HepG2 (cell line): ENCODE measurements around the gene CPXM1. TPM values are rescaled to one million over a fixed set of nuclear protein-coding genes. Genes with fewer than 3 reads are reported as not detected.
A peak's percentile ranks its signal among the peaks of the same experiment; 100 is the strongest.

ENCODE experiments used
- ATAC-seq: fragments of 200-7000 bp; cut with Tn5 transposase; 3 replicates; pipeline ENCODE4 v1.9.1; 2020; ENCODE audit warnings: mild to moderate bottlenecking, moderate library complexity
- BruUV-seq: library from RNA; stranded (reverse); fragments of 400-500 nt; replicated peaks from 2 replicates; lab custom pipeline; 2021; lab: Mats Ljungman, UMichigan
- CTCF ChIA-PET: fragments of 300-600 bp; formaldehyde crosslinking; extraction: SDS; loops from one replicate; lab custom pipeline; 2021; ENCODE audit warnings: low total read pairs, inconsistent platforms, low intra/inter-chr PET ratio; lab: Yijun Ruan, JAX
- POLR2A ChIA-PET: fragments of 350-600 bp; sonication (Branson Sonifier 250); formaldehyde crosslinking; loops from one replicate; lab custom pipeline; 2020; ENCODE audit warnings: antibody characterized with exemption, inconsistent platforms; lab: Yijun Ruan, JAX
- DNase-seq: peaks from one replicate; pipeline ENCODE4 v3.0.0-alpha.2; 2015; ENCODE audit warnings: low spot score
- FAIRE-seq: peaks from 3 replicates; lab custom pipeline; 2011; peaks lifted over from hg19 to GRCh38; lab: Jason Lieb, UNC
- H2AFZ ChIP-seq: one replicate; pipeline ENCODE4 v1.6.1; 2011; ENCODE audit warnings: low read length, inconsistent platforms
- H3K27ac ChIP-seq: fragments of 300-600 bp; 3 replicates; pipeline ENCODE4 v1.8.0; 2011; ENCODE audit warnings: mixed run types, mild to moderate bottlenecking, mixed read lengths, low read length, inconsistent platforms; ENCODE audit not compliant: insufficient read depth; ENCODE audit errors: extremely low read length
- H3K27me3 ChIP-seq, 2 experiments: fragments of 200-600 bp in 1 of 2; 2 replicates in 1 of 2; 3 replicates in 1 of 2; pipeline versions ENCODE4 v1.6.0 to v1.8.0; 2011; ENCODE audit warnings: low read length in 2 of 2, mild to moderate bottlenecking in 2 of 2, moderate library complexity in 2 of 2, inconsistent platforms in 1 of 2; ENCODE audit not compliant: insufficient read depth in 2 of 2, control insufficient read depth in 1 of 2
- H3K36me3 ChIP-seq, 2 experiments: fragments of 200-600 bp in 1 of 2; replicated peaks in 1 of 2; 2 replicates in 1 of 2; 3 replicates in 1 of 2; pipeline versions ENCODE4 v1.5.1 to v1.8.0; 2011; ENCODE audit warnings: low read length in 2 of 2, inconsistent platforms in 1 of 2; ENCODE audit not compliant: insufficient read depth in 2 of 2, control insufficient read depth in 1 of 2
- H3K4me1 ChIP-seq: 2 replicates; pipeline ENCODE4 v1.5.1; 2012; ENCODE audit warnings: low read length, inconsistent platforms; ENCODE audit not compliant: insufficient read depth
- H3K4me2 ChIP-seq: 2 replicates; pipeline ENCODE4 v1.6.0; 2011; ENCODE audit warnings: low read depth, low read length, inconsistent platforms
- H3K4me3 ChIP-seq, 3 experiments: fragments of 200-600 bp in 1 of 3; sonication (generic), shearing (Covaris generic) in 1 of 3; replicated peaks in 1 of 3; 2 replicates each; pipeline ENCODE4 v1.5.1; 2011 to 2016; ENCODE audit warnings: low read length in 3 of 3, inconsistent platforms in 2 of 3, low read depth in 2 of 3, mild to moderate bottlenecking in 2 of 3, control low read depth in 1 of 3, mixed read lengths in 1 of 3; ENCODE audit not compliant: insufficient read depth in 1 of 3
- H3K79me2 ChIP-seq: one replicate; pipeline ENCODE4 v1.6.1; 2011; ENCODE audit warnings: low read length, inconsistent platforms; ENCODE audit not compliant: insufficient read depth
- H3K9ac ChIP-seq: 2 replicates; pipeline ENCODE4 v1.6.0; 2011; ENCODE audit warnings: mild to moderate bottlenecking, low read depth, low read length, inconsistent platforms; ENCODE audit not compliant: insufficient read depth
- H3K9me3 ChIP-seq: 2 replicates; pipeline ENCODE4 v1.5.1; 2012; ENCODE audit warnings: mild to moderate bottlenecking, low read length
- H4K20me1 ChIP-seq: 2 replicates; pipeline ENCODE4 v1.6.0; 2011; ENCODE audit warnings: inconsistent platforms, mild to moderate bottlenecking, low read length, moderate library complexity; ENCODE audit not compliant: insufficient read depth
- ZNF260 ChIP-seq: sonication (generic); formaldehyde crosslinking; IDR thresholded peaks from 2 replicates; pipeline ENCODE4 v1.4.0; 2020; ENCODE audit warnings: missing genetic modification reagents, low read depth, mild to moderate bottlenecking, borderline replicate concordance
- ZNF44 ChIP-seq: sonication (generic); formaldehyde crosslinking; IDR thresholded peaks from 2 replicates; pipeline ENCODE4 v1.5.1; 2020; ENCODE audit warnings: mild to moderate bottlenecking, missing genetic modification reagents
- ZNF572 ChIP-seq: sonication (generic); formaldehyde crosslinking; IDR thresholded peaks from 2 replicates; pipeline ENCODE4 v1.5.1; 2020; ENCODE audit warnings: mild to moderate bottlenecking, missing genetic modification reagents
- WGBS: methylation state at CpG from one replicate; pipeline ENCODE4 v1.1.6; 2017; ENCODE audit warnings: low lambda C conversion rate; 5-methylcytosine and 5-hydroxymethylcytosine counted together
- in situ Hi-C: cut with HindIII; loops from 2 replicates; pipeline ENCODE4 v1.10.0; 2017; ENCODE audit warnings: low pct_unique_long_range_greater_than_20kb; ENCODE audit not compliant: extremely low pct_ligation_motif_present
- intact Hi-C: fragments of 100-400 bp; cut with micrococcal nuclease; formaldehyde crosslinking; loops from one replicate; pipeline ENCODE4 v1.10.0; 2022; ENCODE audit not compliant: unreplicated experiment
- polyA plus RNA-seq, 8 experiments: library from polyadenylated mRNA; depleted of rRNA in 3 of 8; stranded (reverse) in 7 of 8; unstranded in 1 of 8; fragments of >200 nt; fragmentation: Illumina TruSeq in 4 of 8; extraction: Trizol in 4 of 8; gene quantifications; 2 replicates each; pipeline versions ENCODE4 v1.2.1 to v1.2.3, GENCODE V29; 2011 to 2016; ENCODE audit warnings: low read depth in 4 of 8, missing spikeins in 1 of 8, mixed read lengths in 1 of 8; ENCODE audit not compliant: insufficient read depth in 1 of 8
- total RNA-seq, 5 experiments: library from RNA; depleted of rRNA; stranded (reverse); fragments of >200 nt; fragmentation: Illumina TruSeq; extraction: Trizol; gene quantifications; 2 replicates each; pipeline ENCODE4 v1.2.3, GENCODE V29; 2016; ENCODE audit warnings: low read depth in 1 of 5

CPXM1 gene
- total and polyA plus RNA-seq, 2 of the 13 experiments (the other 11 are each of a cell fraction or from before 2014, with no cell fraction given) = 0.07 TPM; not detected in 1

GRCh38 chr20:2745060-2745910, 55.1 kb downstream of the CPXM1 start:
- H3K79me2 ChIP-seq = no peaks in the 10 kb centered on the region
- ATAC-seq = no peak
- no peak overlapping the region for H3K4me2 ChIP-seq
- H3K36me3 ChIP-seq = no peaks in the 10 kb centered on the region
- H3K27ac ChIP-seq = no peak overlapping the region
- no peak for FAIRE-seq
- intact Hi-C loops (no loop called here), in situ Hi-C loops (no loop called here)
- no peak for DNase-seq
- POLR2A ChIA-PET = no interaction called here
- peaks cover 14% of the 10 kb centered on the region for H3K4me1 ChIP-seq
- no peak overlapping the region for H2AFZ ChIP-seq
- WGBS = 36% methylated on average over 12 of the region's 12 CpGs
- CTCF ChIA-PET = no interaction called here
- no TSS peak for BruUV-seq
- H3K9me3 ChIP-seq = no peaks in the 10 kb centered on the region
- no peak overlapping the region for H3K9ac ChIP-seq
- no peaks in the 10 kb centered on the region for H4K20me1 ChIP-seq
- TF ChIP-seq ZNF44 (CRISPR knock-in tag) (no peak), ZNF260 (CRISPR knock-in tag) (no peak), ZNF572 (CRISPR knock-in tag) (0 out of 2 replicates have a peak, but pooled peaks have one; percentile 45)
- no peak overlapping the region for H3K4me3 ChIP-seq
- peaks cover 14 to 77% of the 10 kb centered on the region in 2 experiments for H3K27me3 ChIP-seq

Other genes with a start within 250 kb of the CPXM1 start
- 646 and 1,116 TPM in 2 replicates for gene NOP56, start 148.0 kb downstream of the CPXM1 start, total RNA-seq (2016; rRNA removed; fragmentation: Illumina TruSeq; extraction: Trizol)
- 369 and 374 TPM in 2 replicates for gene NOP56, start 148.0 kb downstream of the CPXM1 start, polyA plus RNA-seq (2011; rRNA removed)
- gene IDH3B, start 136.4 kb downstream of the CPXM1 start, total RNA-seq (2016; rRNA removed; fragmentation: Illumina TruSeq; extraction: Trizol) = 215 and 246 TPM in 2 replicates
- 245 and 254 TPM in 2 replicates for gene IDH3B, start 136.4 kb downstream of the CPXM1 start, polyA plus RNA-seq (2011; rRNA removed)
- 0.84 TPM in 1 of 2 replicates, not detected in the other for gene EBF4, start 107.8 kb downstream of the CPXM1 start, total RNA-seq (2016; rRNA removed; fragmentation: Illumina TruSeq; extraction: Trizol)
- 2.2 and 5.2 TPM in 2 replicates for gene EBF4, start 107.8 kb downstream of the CPXM1 start, polyA plus RNA-seq (2011; rRNA removed)
- gene C20orf141, start 14.4 kb upstream of the CPXM1 start, total RNA-seq (2016; rRNA removed; fragmentation: Illumina TruSeq; extraction: Trizol) = not detected in 2 replicates
- not detected in 2 replicates for gene C20orf141, start 14.4 kb upstream of the CPXM1 start, polyA plus RNA-seq (2011; rRNA removed)
- not detected in 2 replicates for gene TMEM239, start 15.7 kb upstream of the CPXM1 start, total RNA-seq (2016; rRNA removed; fragmentation: Illumina TruSeq; extraction: Trizol)
- gene TMEM239, start 15.7 kb upstream of the CPXM1 start, polyA plus RNA-seq (2011; rRNA removed) = not detected in 2 replicates
- 12.6 and 40.1 TPM in 2 replicates for gene PCED1A, start 40.0 kb upstream of the CPXM1 start, total RNA-seq (2016; rRNA removed; fragmentation: Illumina TruSeq; extraction: Trizol)
- 84.2 and 92.3 TPM in 2 replicates for gene PCED1A, start 40.0 kb upstream of the CPXM1 start, polyA plus RNA-seq (2011; rRNA removed)
- 27.6 and 35.4 TPM in 2 replicates for gene VPS16, start 40.1 kb upstream of the CPXM1 start, total RNA-seq (2016; rRNA removed; fragmentation: Illumina TruSeq; extraction: Trizol)
- 34.2 and 44.0 TPM in 2 replicates for gene VPS16, start 40.1 kb upstream of the CPXM1 start, polyA plus RNA-seq (2011; rRNA removed)
- gene PTPRA, start 72.9 kb upstream of the CPXM1 start, total RNA-seq (2016; rRNA removed; fragmentation: Illumina TruSeq; extraction: Trizol) = 43.7 and 47.2 TPM in 2 replicates
- 107 and 127 TPM in 2 replicates for gene PTPRA, start 72.9 kb upstream of the CPXM1 start, polyA plus RNA-seq (2011; rRNA removed)
- not detected in 2 replicates for gene GNRH2, start 243.0 kb upstream of the CPXM1 start, total RNA-seq (2016; rRNA removed; fragmentation: Illumina TruSeq; extraction: Trizol)
- 0.22 and 0.28 TPM in 2 replicates for gene GNRH2, start 243.0 kb upstream of the CPXM1 start, polyA plus RNA-seq (2011; rRNA removed)
- 187 and 201 TPM in 2 replicates for gene MRPS26, start 245.4 kb upstream of the CPXM1 start, total RNA-seq (2016; rRNA removed; fragmentation: Illumina TruSeq; extraction: Trizol)
- gene MRPS26, start 245.4 kb upstream of the CPXM1 start, polyA plus RNA-seq (2011; rRNA removed) = 89.8 and 96.6 TPM in 2 replicates